ENCODE results near the gene KDM2A.

DNA sequence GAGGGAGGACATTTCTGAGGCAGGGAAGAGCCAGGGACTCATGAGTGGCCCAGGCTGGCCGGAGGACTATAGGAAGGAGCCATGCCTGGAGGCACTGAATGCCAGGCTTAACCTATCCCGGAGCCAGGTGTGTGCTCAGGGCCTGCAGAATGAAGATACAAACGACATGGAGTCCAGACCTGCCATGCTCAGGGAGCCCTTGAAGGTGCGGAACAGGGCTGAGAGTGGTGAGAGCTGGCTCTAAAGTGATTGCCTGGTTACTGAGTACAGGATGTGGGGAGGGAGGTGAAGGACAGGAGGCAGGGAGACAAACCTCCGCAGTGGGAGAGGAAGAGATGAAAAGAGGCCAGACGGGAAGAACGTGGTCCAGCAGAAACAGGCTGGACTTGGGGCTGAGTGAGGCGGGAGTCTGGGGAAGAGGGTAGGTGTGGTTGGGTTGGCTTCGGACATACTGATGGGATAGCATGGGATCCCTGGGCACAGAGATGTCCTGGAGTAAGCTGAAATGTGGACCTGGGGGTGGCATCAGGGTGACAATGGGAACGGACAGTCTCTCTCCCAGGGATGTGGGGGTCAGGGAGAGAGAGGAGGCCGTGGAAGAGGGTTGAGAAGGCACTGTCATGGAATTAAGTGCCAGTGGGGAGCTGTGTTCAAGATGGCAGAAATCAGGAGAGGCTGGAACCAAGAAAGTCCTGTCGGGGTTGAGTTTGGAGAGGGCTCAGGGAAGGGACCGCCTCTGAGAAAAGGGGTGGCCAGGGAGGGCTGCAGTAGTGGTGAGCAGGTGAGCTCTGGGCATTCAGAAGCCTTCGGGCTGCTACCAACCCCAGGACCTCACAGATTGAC is 168.5 kb downstream of the KDM2A start:
- TF ChIP-seq, protein P1, sequence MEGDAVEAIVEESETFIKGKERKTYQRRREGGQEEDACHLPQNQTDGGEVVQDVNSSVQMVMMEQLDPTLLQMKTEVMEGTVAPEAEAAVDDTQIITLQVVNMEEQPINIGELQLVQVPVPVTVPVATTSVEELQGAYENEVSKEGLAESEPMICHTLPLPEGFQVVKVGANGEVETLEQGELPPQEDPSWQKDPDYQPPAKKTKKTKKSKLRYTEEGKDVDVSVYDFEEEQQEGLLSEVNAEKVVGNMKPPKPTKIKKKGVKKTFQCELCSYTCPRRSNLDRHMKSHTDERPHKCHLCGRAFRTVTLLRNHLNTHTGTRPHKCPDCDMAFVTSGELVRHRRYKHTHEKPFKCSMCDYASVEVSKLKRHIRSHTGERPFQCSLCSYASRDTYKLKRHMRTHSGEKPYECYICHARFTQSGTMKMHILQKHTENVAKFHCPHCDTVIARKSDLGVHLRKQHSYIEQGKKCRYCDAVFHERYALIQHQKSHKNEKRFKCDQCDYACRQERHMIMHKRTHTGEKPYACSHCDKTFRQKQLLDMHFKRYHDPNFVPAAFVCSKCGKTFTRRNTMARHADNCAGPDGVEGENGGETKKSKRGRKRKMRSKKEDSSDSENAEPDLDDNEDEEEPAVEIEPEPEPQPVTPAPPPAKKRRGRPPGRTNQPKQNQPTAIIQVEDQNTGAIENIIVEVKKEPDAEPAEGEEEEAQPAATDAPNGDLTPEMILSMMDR (IDR thresholded peaks at IDR 0.05; ENCODE audit: low read depth, low read length): no peak
- TF ChIP-seq, protein P2, sequence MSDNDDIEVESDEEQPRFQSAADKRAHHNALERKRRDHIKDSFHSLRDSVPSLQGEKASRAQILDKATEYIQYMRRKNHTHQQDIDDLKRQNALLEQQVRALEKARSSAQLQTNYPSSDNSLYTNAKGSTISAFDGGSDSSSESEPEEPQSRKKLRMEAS (IDR thresholded peaks at IDR 0.05; ENCODE audit: low read depth, low read length): no peak
- TF ChIP-seq POLR2A (IDR thresholded peaks at IDR 0.05; ENCODE audit: extremely low read depth, insufficient read length) (no peak), MYC (IDR thresholded peaks at IDR 0.05; ENCODE audit: low read depth, low read length) (0 out of 2 replicates have a peak, but pooled peaks have one; percentile 10)

Measured in NB4 (cell line).